Measurements from ENCODE around the gene ADAMTSL3.

ADAMTSL3 gene

GRCh38 chr15:83869341-83869740, 215.4 kb downstream of the ADAMTSL3 start:
- no peak for DNase-seq (ENCODE audit: low spot score)

DNA sequence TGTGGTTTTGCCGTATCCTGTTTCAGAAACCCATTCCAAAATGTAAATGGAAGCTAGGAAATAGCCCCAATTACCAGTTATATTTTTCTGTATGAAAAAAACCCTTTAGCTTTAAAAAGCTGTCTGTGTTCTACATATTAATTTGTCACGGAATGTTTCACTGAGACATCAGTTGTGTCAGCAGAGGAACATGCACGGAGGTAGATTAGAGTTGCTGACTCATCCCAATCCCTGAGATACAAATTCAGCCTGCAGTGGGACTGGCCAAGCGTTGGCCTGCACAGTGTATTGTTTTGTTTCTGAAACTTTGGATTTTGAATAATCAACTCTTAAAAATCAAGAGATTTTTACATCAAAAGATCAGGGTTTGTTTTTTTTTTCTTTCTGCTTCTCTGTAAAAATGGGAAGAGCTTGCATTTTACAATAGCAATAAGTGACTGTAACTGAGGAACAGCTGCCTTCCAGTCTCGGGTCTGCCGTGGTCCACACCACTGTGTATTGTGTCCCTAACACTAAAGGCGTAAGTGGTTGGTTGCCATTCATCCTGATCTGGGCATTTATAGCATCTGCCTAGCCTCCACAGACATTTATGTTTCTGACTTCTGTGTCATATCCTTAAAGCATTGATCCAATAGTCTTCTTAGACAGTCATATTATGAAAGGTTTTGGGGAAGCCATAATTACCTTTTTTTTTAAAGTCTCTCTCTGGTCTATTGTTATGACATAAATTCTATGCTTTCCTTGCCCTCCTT, 218.1 kb downstream of the ADAMTSL3 start:
- no peak for DNase-seq (ENCODE audit: low spot score)

GRCh38 chr15:83873966-83874365, 220.0 kb downstream of the ADAMTSL3 start:
- no peak for DNase-seq (ENCODE audit: low spot score)

- DNase-seq (ENCODE audit: low spot score), result no peak
These were observed 226.6 kb downstream of the ADAMTSL3 start for GRCh38 chr15:83880529-83880928.

GRCh38 chr15:83881156-83881555, 227.2 kb downstream of the ADAMTSL3 start:
- no peak for DNase-seq (ENCODE audit: low spot score)

GRCh38 chr15:83886321-83886720, 232.4 kb downstream of the ADAMTSL3 start:
- no peak for DNase-seq (ENCODE audit: low spot score)

- DNase-seq (ENCODE audit: low spot score), result no peak
These were observed 233.5 kb downstream of the ADAMTSL3 start for GRCh38 chr15:83887404-83887803.

DNA sequence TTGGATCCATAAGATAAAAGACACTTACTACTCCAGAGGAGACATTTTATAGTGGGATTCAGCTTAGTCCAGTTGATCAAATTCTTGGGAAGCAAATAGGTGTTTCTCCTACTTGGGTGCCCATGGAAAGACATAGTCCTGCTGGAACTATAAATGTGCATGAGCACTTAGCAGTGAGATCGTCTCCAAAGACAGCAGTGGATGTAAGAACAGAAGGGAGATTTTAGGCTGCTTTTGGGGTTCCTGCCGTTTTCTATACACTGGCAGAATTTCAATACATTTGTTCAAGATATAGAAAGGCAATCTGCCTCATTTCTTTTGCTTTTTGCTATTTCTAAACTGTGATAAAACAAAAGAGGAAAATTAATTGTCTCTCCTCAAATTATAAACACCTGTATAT, 234.0 kb downstream of the ADAMTSL3 start:
- DNase-seq (ENCODE audit: low spot score), result no peak

DNA sequence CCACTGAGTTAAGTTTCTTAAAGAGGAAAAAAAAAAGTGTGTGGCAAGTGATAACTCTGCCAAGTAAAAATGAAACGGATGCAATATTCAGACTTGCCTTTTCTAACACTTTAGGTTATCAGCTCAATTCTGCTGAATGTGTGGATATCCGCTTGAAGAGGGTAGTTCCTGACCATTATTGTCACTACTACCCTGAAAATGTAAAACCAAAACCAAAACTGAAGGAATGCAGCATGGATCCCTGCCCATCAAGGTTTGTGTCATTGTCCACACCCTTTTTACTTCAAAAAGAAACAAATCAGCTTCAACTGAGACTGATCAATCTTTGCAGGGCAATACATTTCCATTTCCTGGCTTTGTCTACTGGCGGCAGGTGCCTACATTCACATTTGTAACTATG, 236.1 kb downstream of the ADAMTSL3 start:
- no peak for DNase-seq (ENCODE audit: low spot score)

GRCh38 chr15:83890587-83890986, 236.7 kb downstream of the ADAMTSL3 start:
- DNase-seq (ENCODE audit: low spot score), result no peak

DNA sequence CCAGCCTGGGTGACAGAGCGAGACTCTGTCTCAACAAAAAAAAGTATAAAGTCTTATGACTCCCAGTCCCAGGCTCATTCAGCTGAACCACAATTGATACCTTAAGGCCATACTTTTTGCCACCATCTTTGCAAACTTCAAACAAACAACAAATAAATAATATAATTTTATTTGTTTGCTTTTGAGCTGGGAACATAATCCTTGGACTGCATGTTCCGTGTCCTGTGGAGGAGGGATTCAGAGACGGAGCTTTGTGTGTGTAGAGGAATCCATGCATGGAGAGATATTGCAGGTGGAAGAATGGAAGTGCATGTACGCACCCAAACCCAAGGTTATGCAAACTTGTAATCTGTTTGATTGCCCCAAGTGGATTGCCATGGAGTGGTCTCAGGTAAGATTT, 238.6 kb downstream of the ADAMTSL3 start:
- DNase-seq (ENCODE audit: low spot score), result no peak

DNA sequence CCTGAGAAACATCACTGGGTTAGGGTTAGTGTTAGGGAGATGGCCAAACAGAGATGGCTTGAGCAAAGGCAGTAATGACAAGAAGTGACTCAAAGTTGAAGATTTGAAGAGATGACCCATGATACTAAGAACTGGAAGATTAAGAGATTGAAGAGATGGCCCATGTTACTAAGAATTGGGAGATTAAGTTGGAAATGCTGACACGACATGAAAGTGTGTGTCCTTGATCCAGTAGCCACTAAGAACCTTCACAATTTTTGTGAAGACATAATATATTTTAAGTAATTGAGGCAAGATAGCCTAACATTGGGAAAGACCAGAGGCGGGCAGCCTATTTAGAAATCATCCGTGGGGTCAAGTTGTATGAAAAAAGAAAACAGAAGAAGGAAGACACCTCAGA, 239.4 kb downstream of the ADAMTSL3 start:
- DNase-seq (ENCODE audit: low spot score), result no peak

GRCh38 chr15:83897037-83897436, 243.1 kb downstream of the ADAMTSL3 start:
- no peak for DNase-seq (ENCODE audit: low spot score)

GRCh38 chr15:83898361-83898760, 244.4 kb downstream of the ADAMTSL3 start:
- no peak for DNase-seq (ENCODE audit: low spot score)

GRCh38 chr15:83899670-83900069, 245.7 kb downstream of the ADAMTSL3 start:
- no peak for DNase-seq (ENCODE audit: low spot score)

- peak; percentile 72 for DNase-seq (ENCODE audit: low spot score)
These were observed 250.5 kb downstream of the ADAMTSL3 start for GRCh38 chr15:83904107-83905040.

- DNase-seq (ENCODE audit: low spot score), result no peak
These were observed 251.8 kb downstream of the ADAMTSL3 start for GRCh38 chr15:83905556-83906273.

DNA sequence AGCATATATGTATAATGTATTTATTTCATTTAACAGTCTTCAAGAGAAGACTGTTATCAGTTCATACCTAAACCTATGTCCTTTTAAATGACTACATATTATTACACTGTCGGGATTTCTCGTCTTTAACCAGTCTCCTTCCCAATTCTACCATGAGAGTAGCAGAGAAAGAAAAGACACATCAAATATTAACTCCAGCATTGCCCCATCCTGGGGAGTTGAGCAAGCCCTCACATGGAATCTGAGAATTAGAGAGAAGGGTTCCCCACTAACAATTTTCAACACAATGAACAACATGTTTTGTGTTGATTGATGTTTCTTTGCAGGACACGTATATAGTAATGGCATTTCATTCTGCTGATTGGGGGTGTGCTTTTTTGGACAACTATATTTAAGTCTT, 257.4 kb downstream of the ADAMTSL3 start:
- no peak for DNase-seq (ENCODE audit: low spot score)

GRCh38 chr15:83912343-83912742, 258.4 kb downstream of the ADAMTSL3 start:
- DNase-seq (ENCODE audit: low spot score), result no peak

- no peak for DNase-seq (ENCODE audit: low spot score)
These were observed 259.2 kb downstream of the ADAMTSL3 start for GRCh38 chr15:83913034-83913632.

DNA sequence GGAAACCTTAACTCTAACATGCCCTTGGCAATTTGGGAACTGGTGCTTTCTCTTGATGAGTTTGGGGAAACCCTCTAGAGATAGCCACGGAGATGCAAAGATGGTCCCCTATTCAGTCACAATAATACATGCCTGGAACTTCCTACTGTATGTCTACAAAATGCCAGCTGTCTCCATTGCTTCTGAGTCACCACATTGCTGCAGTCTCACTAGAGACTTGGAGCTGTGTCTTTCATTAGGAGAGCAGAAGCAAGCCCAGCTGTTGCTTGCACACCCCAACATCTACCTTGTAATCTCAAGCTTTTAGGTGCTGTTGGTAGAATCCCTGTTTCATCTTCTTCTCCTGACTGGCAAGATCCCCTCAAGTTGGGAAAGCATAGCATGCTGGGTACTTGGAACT, 261.0 kb downstream of the ADAMTSL3 start:
- DNase-seq (ENCODE audit: low spot score), result no peak

DNA sequence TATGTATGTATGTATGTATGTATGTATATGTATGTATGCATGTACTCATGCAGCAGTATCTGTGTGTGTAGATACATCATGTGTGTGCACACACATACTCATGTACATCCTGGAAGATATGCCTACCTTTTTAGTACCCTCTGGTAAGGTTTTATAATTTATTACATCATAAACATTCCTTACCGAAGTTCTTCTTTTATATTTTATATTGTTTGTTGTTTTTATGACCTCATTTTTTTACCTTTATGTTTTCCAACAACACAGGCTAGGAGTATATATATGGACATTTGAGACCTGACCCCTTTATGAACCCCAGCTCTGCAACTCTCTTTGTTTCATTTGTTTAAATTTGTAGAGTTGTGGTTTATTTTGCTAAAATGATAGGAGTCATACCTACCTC, 263.5 kb downstream of the ADAMTSL3 start:
- DNase-seq (ENCODE audit: low spot score), result no peak
